Hepatocyte (in vitro differentiated cells): ENCODE measurements around the gene ANKS1B. TPM values are rescaled to one million over a fixed set of nuclear protein-coding genes. Genes with fewer than 3 reads are reported as not detected.

Experiments
- DNase-seq: peaks from one replicate; pipeline ENCODE4 v3.0.0-alpha.2; 2016; ENCODE audit warnings: low spot score
- H2AFZ ChIP-seq: fragments of 200-600 bp; sonication (generic); 2 replicates; pipeline ENCODE4 v1.6.0; 2016; ENCODE audit warnings: antibody characterized with exemption, mild to moderate bottlenecking
- H3K27ac ChIP-seq: fragments of 200-600 bp; sonication (generic); 2 replicates; pipeline ENCODE4 v1.5.1; 2016; ENCODE audit warnings: mild to moderate bottlenecking
- H3K27me3 ChIP-seq: fragments of 200-600 bp; sonication (generic); 2 replicates; pipeline ENCODE4 v1.6.1; 2016
- H3K36me3 ChIP-seq: fragments of 200-600 bp; sonication (generic); replicated peaks from 2 replicates; pipeline ENCODE4 v1.5.1; 2016; ENCODE audit warnings: low read depth; ENCODE audit not compliant: insufficient read depth
- H3K4me1 ChIP-seq: fragments of 200-600 bp; sonication (generic); 2 replicates; pipeline ENCODE4 v1.5.1; 2016; ENCODE audit warnings: mild to moderate bottlenecking, moderate library complexity; ENCODE audit not compliant: insufficient read depth
- H3K4me2 ChIP-seq: fragments of 200-600 bp; sonication (generic); 2 replicates; pipeline ENCODE4 v1.6.0; 2016
- H3K4me3 ChIP-seq: fragments of 200-600 bp; sonication (generic); 2 replicates; pipeline ENCODE4 v1.5.1; 2016; ENCODE audit warnings: mild to moderate bottlenecking
- H3K79me2 ChIP-seq: fragments of 200-600 bp; sonication (generic); 2 replicates; pipeline ENCODE4 v1.6.0; 2017; ENCODE audit warnings: mild to moderate bottlenecking
- H3K9me2 ChIP-seq: fragments of 200-600 bp; sonication (generic); replicated peaks from 2 replicates; pipeline ENCODE4 v1.6.0; 2017; ENCODE audit warnings: mild to moderate bottlenecking; ENCODE audit not compliant: insufficient read depth
- H3K9me3 ChIP-seq: fragments of 200-600 bp; sonication (generic); 2 replicates; pipeline ENCODE4 v1.5.1; 2016; ENCODE audit warnings: low read depth, mild to moderate bottlenecking
- H4K20me1 ChIP-seq: fragments of 200-600 bp; sonication (generic); 2 replicates; pipeline ENCODE4 v1.6.0; 2016; ENCODE audit warnings: mild to moderate bottlenecking; ENCODE audit not compliant: insufficient read depth, poor library complexity, severe bottlenecking
- EZH2 ChIP-seq: fragments of 200-600 bp; sonication (generic); IDR thresholded peaks from 2 replicates; pipeline ENCODE4 v1.6.1; 2016; ENCODE audit warnings: antibody characterized with exemption, mild to moderate bottlenecking, borderline replicate concordance
- EZH2phosphoT487 ChIP-seq: fragments of 200-600 bp; sonication (generic); IDR thresholded peaks from one replicate; pipeline ENCODE4 v1.6.1; 2018; ENCODE audit warnings: antibody characterized with exemption, mild to moderate bottlenecking, low read depth, moderate library complexity; ENCODE audit not compliant: unreplicated experiment, severe bottlenecking
- WGBS: methylation state at CpG from one replicate; pipeline ENCODE4 v1.1.6; 2016; ENCODE audit warnings: low lambda C conversion rate; ENCODE audit errors: missing lambda C conversion rate; 5-methylcytosine and 5-hydroxymethylcytosine counted together
- polyA plus RNA-seq: library from polyadenylated mRNA; unstranded; fragments of >200 nt; fragmentation: Nextera tagmentation; extraction: Ambion mirVana; gene quantifications from 2 replicates; pipeline ENCODE4 v1.2.1, GENCODE V29; 2016
- total RNA-seq: library from RNA; depleted of rRNA; stranded (reverse); fragments of >200 nt; gene quantifications from 2 replicates; pipeline ENCODE4 v1.2.3, GENCODE V29; 2014
- TF ChIP-seq, protein P1 (sequence below): fragments of 200-600 bp; sonication (generic); IDR thresholded peaks from 2 replicates; pipeline ENCODE4 v1.5.1; 2016; ENCODE audit warnings: antibody characterized with exemption, mild to moderate bottlenecking; ENCODE audit not compliant: poor library complexity

Gene ANKS1B
- total and polyA plus RNA-seq, 2 experiments from 2014 or later = 1.6 to 2.2 TPM

DNA sequence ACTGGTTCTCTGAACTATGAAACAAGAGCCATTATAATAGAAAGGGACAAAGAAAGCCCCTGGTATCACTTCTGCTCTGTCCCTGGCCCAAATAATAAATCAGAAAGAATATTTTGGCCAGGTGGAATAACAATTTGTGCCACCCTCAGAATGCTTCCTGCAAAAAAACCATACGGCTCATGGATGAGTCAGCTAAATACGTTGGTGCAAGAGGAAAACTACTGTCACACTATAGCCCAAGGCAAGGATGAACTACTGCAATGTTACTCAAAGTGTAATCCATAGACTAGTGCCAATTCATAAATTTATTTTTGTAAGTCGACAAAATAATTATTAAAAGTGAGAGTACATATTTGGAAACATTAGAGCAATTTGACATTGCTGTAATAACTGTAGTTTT is 68.2 kb downstream of the ANKS1B start:
- Histone ChIP-seq H3K4me1 (no peaks in the 10 kb centered on the region), H4K20me1 (no peaks in the 10 kb centered on the region), H3K9me2 (no peaks in the 10 kb centered on the region), H3K27ac (no peak overlapping the region), H3K36me3 (no peaks in the 10 kb centered on the region), H3K9me3 (no peaks in the 10 kb centered on the region), H2AFZ (no peak overlapping the region), H3K4me2 (no peak overlapping the region), H3K79me2 (no peaks in the 10 kb centered on the region), H3K27me3 (no peaks in the 10 kb centered on the region), H3K4me3 (no peak overlapping the region)
- no peak for DNase-seq
- TF ChIP-seq EZH2phosphoT487 (no peak), EZH2 (no peak)
- TF ChIP-seq, protein P1, sequence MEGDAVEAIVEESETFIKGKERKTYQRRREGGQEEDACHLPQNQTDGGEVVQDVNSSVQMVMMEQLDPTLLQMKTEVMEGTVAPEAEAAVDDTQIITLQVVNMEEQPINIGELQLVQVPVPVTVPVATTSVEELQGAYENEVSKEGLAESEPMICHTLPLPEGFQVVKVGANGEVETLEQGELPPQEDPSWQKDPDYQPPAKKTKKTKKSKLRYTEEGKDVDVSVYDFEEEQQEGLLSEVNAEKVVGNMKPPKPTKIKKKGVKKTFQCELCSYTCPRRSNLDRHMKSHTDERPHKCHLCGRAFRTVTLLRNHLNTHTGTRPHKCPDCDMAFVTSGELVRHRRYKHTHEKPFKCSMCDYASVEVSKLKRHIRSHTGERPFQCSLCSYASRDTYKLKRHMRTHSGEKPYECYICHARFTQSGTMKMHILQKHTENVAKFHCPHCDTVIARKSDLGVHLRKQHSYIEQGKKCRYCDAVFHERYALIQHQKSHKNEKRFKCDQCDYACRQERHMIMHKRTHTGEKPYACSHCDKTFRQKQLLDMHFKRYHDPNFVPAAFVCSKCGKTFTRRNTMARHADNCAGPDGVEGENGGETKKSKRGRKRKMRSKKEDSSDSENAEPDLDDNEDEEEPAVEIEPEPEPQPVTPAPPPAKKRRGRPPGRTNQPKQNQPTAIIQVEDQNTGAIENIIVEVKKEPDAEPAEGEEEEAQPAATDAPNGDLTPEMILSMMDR = no peak
- 88% methylated on average over 3 of the region's 3 CpGs for WGBS

DNA sequence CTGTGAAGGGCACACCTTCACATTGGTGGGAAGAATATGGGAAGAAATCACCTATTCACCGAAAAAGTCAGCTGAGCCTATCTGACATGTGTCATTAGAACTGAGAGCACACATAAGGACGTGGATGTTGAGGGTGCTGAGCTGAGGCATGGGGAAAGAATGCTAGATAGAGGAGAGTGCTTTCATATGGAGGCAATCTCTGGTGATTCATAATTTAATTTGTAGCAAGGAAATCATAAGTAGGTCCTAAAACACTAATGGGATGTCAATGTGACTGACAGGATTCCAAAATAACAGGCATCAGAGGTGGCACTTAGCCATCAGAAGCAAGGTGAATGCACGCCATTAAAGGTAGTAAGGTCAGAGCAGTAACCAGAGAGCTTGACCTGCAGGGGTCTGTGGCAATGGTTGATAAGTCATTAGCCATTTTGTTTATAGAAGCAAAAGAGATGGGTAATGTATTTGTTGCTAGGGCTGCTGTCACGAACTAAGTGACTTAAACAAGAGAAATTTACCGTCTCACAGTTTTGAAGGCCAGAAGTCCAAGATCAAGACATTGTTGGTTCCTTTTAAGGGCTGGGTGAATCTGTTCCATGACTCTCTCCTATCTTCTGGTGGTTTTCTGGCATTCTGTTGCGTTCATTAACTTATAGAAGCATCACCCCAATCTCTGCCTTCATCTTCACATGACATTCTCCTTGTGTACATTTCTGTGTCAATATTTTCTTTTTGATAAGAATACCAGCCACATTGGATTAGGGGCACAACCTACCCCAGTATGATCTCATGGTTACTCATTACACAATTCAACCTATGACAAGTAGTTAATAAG is 69.3 kb downstream of the ANKS1B start:
- H3K9me2 ChIP-seq = no peaks in the 10 kb centered on the region
- no peaks in the 10 kb centered on the region for H4K20me1 ChIP-seq
- H3K4me2 ChIP-seq = no peak overlapping the region
- TF ChIP-seq EZH2 = no peak
- TF ChIP-seq, protein P1 = no peak
- no peak for TF ChIP-seq EZH2phosphoT487
- 81% methylated on average over 6 of the region's 6 CpGs for whole genome bisulfite sequencing
- H3K27ac ChIP-seq = no peak overlapping the region
- no peak overlapping the region for H2AFZ ChIP-seq
- no peaks in the 10 kb centered on the region for H3K27me3 ChIP-seq
- no peaks in the 10 kb centered on the region for H3K4me1 ChIP-seq
- H3K4me3 ChIP-seq = no peak overlapping the region
- H3K36me3 ChIP-seq = no peaks in the 10 kb centered on the region
- H3K9me3 ChIP-seq = no peaks in the 10 kb centered on the region
- DNase-seq = no peak
- H3K79me2 ChIP-seq = no peaks in the 10 kb centered on the region

DNA sequence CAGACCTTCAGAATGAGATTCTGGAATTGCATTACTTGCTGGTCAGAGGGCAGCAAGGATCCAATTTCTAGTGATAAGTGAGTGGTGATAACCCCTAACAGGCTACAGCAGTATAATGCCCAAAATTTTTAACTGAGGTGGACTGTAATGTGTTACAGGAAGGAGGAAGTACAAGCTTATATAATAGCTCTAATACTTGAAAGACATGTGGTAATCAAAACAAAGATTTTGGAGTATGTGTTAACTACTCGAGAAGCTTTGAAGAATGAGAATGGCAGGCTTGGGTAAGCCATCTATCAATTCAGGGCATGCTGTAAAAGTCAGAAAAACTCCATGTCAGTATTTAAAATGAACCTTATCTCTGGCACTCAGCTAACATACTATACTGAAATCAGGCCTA is 70.5 kb downstream of the ANKS1B start:
- Histone ChIP-seq H4K20me1 (no peaks in the 10 kb centered on the region), H2AFZ (no peak overlapping the region), H3K4me3 (no peak overlapping the region), H3K79me2 (no peaks in the 10 kb centered on the region), H3K4me2 (no peak overlapping the region), H3K27ac (no peak overlapping the region), H3K9me2 (no peaks in the 10 kb centered on the region), H3K36me3 (no peaks in the 10 kb centered on the region), H3K27me3 (no peaks in the 10 kb centered on the region), H3K4me1 (no peaks in the 10 kb centered on the region), H3K9me3 (no peaks in the 10 kb centered on the region)
- TF ChIP-seq EZH2 = no peak
- 13% methylated on average over 1 of the region's 1 CpG for WGBS
- DNase-seq = no peak

DNA sequence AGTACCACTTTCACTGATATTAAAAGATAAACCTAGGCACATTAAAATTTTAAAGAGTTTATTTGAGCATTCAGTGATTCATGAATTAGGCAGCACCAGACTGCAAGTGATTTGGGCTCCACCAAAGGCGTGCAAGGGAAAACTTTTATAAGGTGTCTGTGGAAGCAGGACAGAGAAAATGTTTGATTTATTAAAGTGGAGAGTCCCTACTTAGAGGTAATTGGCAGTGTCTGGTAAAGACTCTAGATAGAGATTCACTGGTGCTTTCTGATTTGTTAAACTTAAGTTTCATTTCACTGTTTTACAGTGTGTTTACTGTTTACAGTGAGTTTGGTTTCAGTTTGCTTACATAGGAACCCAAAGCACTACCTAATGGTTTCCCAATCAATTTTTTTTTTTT is 72.8 kb downstream of the ANKS1B start:
- no peaks in the 10 kb centered on the region for H3K79me2 ChIP-seq
- no peak overlapping the region for H3K27ac ChIP-seq
- WGBS = 67% methylated on average over 1 of the region's 1 CpG
- no peak overlapping the region for H3K4me2 ChIP-seq
- no peak for TF ChIP-seq EZH2
- TF ChIP-seq, protein P1 = no peak
- no peak for TF ChIP-seq EZH2phosphoT487
- H3K9me2 ChIP-seq = no peaks in the 10 kb centered on the region
- no peaks in the 10 kb centered on the region for H3K4me1 ChIP-seq
- no peaks in the 10 kb centered on the region for H3K36me3 ChIP-seq
- no peak overlapping the region for H3K4me3 ChIP-seq
- H2AFZ ChIP-seq = no peak overlapping the region
- H3K9me3 ChIP-seq = no peaks in the 10 kb centered on the region
- H4K20me1 ChIP-seq = no peaks in the 10 kb centered on the region
- H3K27me3 ChIP-seq = no peaks in the 10 kb centered on the region
- DNase-seq = no peak
